Measurements from ENCODE around the gene SHC4. TPM values are rescaled to one million over a fixed set of nuclear protein-coding genes. Genes with fewer than 3 reads are reported as not detected.

Gene SHC4
- total and polyA plus RNA-seq, 7 donors: under 0.01 to 4.6 (median 2.2) TPM; not detected in 1

- Histone ChIP-seq H3K27ac (no peak overlapping the region), H3K4me3 (no peak overlapping the region), H3K36me3 (no peaks in the 10 kb centered on the region), H3K9me3 (no peaks in the 10 kb centered on the region), H3K27me3 (no peaks in the 10 kb centered on the region), H3K4me1 (peaks cover 0 to 14% (median 0%) of the 10 kb centered on the region in 4 donors)
- TF ChIP-seq EP300 (IDR thresholded peaks at IDR 0.05) (no peak), POLR2AphosphoS5 (IDR thresholded peaks at IDR 0.05) (no peak), POLR2A (IDR thresholded peaks at IDR 0.05) (no peak)
- TF ChIP-seq, protein P1, sequence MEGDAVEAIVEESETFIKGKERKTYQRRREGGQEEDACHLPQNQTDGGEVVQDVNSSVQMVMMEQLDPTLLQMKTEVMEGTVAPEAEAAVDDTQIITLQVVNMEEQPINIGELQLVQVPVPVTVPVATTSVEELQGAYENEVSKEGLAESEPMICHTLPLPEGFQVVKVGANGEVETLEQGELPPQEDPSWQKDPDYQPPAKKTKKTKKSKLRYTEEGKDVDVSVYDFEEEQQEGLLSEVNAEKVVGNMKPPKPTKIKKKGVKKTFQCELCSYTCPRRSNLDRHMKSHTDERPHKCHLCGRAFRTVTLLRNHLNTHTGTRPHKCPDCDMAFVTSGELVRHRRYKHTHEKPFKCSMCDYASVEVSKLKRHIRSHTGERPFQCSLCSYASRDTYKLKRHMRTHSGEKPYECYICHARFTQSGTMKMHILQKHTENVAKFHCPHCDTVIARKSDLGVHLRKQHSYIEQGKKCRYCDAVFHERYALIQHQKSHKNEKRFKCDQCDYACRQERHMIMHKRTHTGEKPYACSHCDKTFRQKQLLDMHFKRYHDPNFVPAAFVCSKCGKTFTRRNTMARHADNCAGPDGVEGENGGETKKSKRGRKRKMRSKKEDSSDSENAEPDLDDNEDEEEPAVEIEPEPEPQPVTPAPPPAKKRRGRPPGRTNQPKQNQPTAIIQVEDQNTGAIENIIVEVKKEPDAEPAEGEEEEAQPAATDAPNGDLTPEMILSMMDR (IDR thresholded peaks at IDR 0.05): no peak
- WGBS, 2 donors: 70 to 71% methylated on average over 4 of the region's 4 CpGs
- intact Hi-C loops (cut with DNase I): no loop called here
- no peak for DNase-seq
Measured at GRCh38 chr15:48930735-48931134, 33.0 kb downstream of the SHC4 start.

DNA sequence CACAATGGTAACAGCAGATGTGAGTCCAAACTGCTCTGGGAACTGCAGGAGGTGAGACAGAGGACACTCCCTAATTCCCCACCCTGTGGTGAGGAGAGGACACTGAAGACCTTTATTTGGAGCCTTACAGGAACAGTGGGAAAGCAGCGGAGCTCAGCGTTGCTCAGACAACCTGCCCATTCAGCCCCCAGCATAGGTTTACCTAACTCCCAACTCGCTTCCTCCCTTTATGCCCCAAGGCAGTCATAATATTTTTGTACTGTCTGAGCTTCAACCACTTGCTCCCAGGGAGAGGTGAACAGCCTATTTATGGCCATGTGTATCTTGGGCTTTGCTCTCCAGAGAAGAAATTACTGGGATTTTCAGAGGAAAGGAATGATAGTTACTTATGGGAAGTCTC lies 34.1 kb downstream of the SHC4 start:
- no peak overlapping the region for H3K4me3 ChIP-seq
- WGBS, 2 donors: 82 to 83% methylated on average over 3 of the region's 3 CpGs
- no peaks in the 10 kb centered on the region for H3K9me3 ChIP-seq
- DNase-seq: no peak
- no peaks in the 10 kb centered on the region for H3K27me3 ChIP-seq
- H3K27ac ChIP-seq: peak overlapping the region in 1 of 4 donors; percentile 22
- intact Hi-C loops (cut with DNase I): no loop called here
- H3K4me1 ChIP-seq: peaks cover 0 to 14% (median 0%) of the 10 kb centered on the region in 4 donors
- TF ChIP-seq POLR2AphosphoS5 (IDR thresholded peaks at IDR 0.05) (no peak), EP300 (IDR thresholded peaks at IDR 0.05) (no peak)
- H3K36me3 ChIP-seq: no peaks in the 10 kb centered on the region

DNA sequence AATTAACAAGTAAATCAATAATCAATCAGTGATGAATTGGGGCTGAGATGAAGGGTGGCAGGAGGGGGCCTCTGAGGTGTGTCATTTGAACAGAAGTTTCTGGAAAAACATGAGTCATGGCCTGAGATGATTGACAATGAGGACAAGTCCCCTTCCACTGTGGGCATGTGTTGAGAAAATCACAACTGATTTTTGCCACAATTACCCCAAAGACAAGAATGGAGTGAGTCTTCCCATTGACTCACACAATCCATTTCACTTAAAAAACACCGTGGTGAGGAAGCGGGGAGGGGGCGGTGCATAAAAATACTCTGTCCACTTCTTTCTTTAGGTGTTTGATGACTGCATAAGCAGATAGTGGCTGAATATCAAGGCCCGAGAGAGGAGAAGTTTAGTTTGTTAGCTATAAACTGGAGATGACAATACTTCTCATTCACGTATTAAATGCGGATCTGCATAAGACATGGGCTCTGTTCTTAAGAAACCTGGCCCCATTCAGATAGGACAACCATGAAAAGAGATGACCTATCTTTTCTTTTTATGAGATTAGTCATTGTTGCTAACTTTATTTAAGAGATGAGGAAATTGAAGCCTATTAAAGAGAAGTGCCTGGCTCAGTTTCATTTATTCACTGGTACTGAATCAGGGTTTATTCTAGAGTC lies 34.7 kb downstream of the SHC4 start:
- no peak for DNase-seq
- no peaks in the 10 kb centered on the region for H3K27me3 ChIP-seq
- H3K4me3 ChIP-seq: no peak overlapping the region
- WGBS, 2 donors: 87 to 91% methylated on average over 6 of the region's 6 CpGs
- H3K9me3 ChIP-seq: no peaks in the 10 kb centered on the region
- no peaks in the 10 kb centered on the region for H3K36me3 ChIP-seq
- no peak overlapping the region for H3K27ac ChIP-seq
- peaks cover 0 to 14% (median 0%) of the 10 kb centered on the region in 4 donors for H3K4me1 ChIP-seq
- intact Hi-C loops (cut with DNase I): no loop called here
- TF ChIP-seq POLR2AphosphoS5 (IDR thresholded peaks at IDR 0.05) (no peak), EP300 (IDR thresholded peaks at IDR 0.05) (no peak), POLR2A (IDR thresholded peaks at IDR 0.05) (no peak)
- TF ChIP-seq, protein P1 (IDR thresholded peaks at IDR 0.05): no peak

DNA sequence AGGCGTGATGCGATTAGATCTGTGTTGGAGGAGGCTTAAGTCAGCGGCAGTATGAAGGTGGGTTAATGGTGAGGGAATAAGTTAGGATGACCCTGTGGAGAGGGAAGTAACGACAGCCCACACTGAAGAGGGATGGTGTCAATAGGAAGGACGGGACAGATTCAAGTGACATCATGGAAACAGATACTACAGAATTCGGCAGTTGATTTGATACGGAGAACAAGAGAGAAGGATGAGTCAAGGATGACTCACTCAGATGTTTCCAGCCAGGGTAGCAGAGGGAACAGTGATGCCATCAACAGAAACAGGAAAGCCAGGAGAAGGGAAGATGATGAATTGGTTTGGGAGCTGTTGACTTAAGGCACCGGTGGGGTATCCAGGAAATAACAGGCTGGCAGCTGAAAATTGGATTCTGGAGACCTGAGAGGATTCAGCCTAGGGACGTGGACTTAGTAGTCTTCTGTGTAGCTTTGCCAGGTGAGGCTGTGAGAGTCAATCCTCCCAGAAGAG lies 38.0 kb downstream of the SHC4 start:
- Histone ChIP-seq H3K4me3 (no peak overlapping the region), H3K9me3 (no peaks in the 10 kb centered on the region), H3K4me1 (peaks cover 0 to 14% (median 0%) of the 10 kb centered on the region in 4 donors), H3K27me3 (no peaks in the 10 kb centered on the region), H3K27ac (no peak overlapping the region), H3K36me3 (no peaks in the 10 kb centered on the region)
- no peak for TF ChIP-seq POLR2A (IDR thresholded peaks at IDR 0.05)
- TF ChIP-seq EP300 (IDR thresholded peaks at IDR 0.05): no peak
- TF ChIP-seq, protein P1 (IDR thresholded peaks at IDR 0.05): no peak
- no peak for TF ChIP-seq POLR2AphosphoS5 (IDR thresholded peaks at IDR 0.05)
- DNase-seq: no peak
- 71 to 73% methylated on average over 9 of the region's 9 CpGs for WGBS, 2 donors
- intact Hi-C loops (cut with DNase I): no loop called here

DNA sequence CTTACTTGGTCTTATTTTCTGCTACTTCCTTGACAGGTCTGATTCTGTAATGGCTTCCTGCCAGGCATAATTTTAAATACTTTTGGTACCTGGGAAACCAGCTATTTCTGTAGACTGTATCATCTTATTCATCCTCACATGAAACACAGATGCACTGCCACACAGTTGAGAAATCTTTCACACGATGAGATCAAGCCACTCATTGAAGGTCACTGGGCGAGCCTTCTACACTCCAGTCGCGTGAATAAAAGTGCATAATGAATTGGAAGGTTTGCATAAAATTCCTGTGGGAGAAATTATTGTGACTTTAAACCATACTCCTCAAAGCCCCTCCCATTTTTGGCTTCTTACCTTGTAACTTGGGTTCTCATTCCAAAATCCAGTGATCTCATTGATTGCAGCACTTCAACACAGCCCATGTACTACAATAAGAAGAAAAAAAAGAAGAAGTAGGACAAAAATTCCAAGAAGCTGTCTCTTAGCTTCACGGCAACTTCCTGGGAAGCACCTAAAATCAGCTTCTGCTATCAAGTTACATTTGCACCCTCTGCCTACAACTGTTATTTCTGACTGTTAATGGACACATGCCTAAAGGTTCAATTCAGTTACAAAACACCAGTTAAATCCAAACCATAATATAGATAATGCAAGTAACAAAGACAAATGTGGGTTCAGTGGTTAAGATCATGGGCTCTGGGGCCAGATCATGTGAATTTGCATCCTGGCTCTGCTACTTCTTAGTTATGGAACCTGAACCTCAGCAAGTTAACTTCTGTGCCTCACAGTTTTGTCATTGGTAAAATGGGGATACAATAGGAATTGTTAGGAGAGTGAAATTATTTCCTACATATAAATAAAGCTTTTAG lies 39.0 kb downstream of the SHC4 start:
- 82 to 87% methylated on average over 5 of the region's 5 CpGs for WGBS, 2 donors
- H3K4me3 ChIP-seq: no peak overlapping the region
- intact Hi-C loops (cut with DNase I): no loop called here
- TF ChIP-seq POLR2A (IDR thresholded peaks at IDR 0.05): no peak
- peaks cover 0 to 12% (median 0%) of the 10 kb centered on the region in 4 donors for H3K4me1 ChIP-seq
- DNase-seq: no peak
- H3K27ac ChIP-seq: peak overlapping the region in 1 of 4 donors; percentile 21
- H3K27me3 ChIP-seq: no peaks in the 10 kb centered on the region
- H3K36me3 ChIP-seq: no peaks in the 10 kb centered on the region
- no peaks in the 10 kb centered on the region for H3K9me3 ChIP-seq
